KOPT-K1 (cell line): Measurements from ENCODE around the gene EMILIN1.

Source experiments
- H3K27ac ChIP-seq: fragments of 200-600 bp; sonication (generic); 2 replicates; pipeline ENCODE4 v1.5.1; 2016; ENCODE audit warnings: antibody characterized with exemption, mild to moderate bottlenecking, low read depth, low read length; ENCODE audit not compliant: poor library complexity, severe bottlenecking
- H3K36me3 ChIP-seq: fragments of 200-600 bp; sonication (generic); 2 replicates; pipeline ENCODE4 v1.5.1; 2017; ENCODE audit warnings: antibody characterized with exemption, mild to moderate bottlenecking, low read length, moderate library complexity; ENCODE audit not compliant: insufficient read depth
- H3K9me3 ChIP-seq: fragments of 200-600 bp; sonication (generic); 2 replicates; pipeline ENCODE4 v1.5.1; 2017; ENCODE audit warnings: antibody characterized with exemption, low read length, mild to moderate bottlenecking; ENCODE audit not compliant: insufficient read depth, poor library complexity, severe bottlenecking

The EMILIN1 gene

DNA sequence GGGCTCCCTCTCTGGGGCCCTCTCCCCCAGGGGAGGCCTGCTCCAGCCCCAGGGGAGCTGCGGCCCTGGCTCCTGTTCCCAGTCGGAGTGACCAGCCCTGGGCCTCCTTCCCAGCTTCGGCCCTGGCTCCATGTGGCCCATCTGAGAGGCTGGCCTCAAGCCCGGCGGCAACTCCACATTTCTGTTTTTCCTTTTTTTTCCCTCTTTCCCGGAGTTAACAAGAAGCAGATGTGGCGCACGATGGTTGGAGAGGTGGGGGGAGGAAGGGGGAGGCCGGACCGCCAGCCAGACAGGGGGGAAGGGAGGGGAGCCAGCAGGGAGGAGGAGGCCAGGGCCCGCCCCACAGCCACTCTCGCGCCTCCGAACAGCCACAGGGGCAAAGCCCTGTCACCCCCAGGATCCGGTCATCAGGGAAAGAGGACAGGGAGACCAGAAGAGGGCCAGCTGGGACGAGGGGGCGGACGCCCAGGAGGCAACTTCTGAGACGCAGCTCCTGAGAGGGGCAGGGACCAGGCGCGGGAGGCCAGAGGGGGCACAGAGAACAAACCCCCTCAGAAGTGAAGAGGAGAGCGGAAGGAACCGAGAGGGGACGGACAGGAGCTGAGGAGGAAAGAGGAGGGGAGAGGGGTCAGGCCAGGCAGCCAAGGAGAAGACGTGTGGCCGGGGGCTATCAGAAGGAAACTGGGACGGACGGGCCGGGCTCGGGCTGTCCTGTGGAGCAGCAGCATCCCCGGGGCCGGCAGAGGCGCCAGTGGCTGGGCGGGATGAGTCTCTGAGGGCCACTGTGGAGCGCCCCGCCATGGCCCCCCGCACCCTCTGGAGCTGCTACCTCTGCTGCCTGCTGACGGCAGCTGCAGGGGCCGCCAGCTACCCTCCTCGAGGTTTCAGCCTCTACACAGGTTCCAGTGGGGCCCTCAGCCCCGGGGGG lies at the start of gene EMILIN1:
EMILIN1 (plus strand) TSS at position 349 of the 928 bp plus-strand sequence; CDS start at position 800, 451 bp downstream.
- no peak within 1 kb of the TSS for H3K27ac ChIP-seq
- no peaks in the 10 kb centered on the region for H3K9me3 ChIP-seq
- no peaks in the 10 kb centered on the region for H3K36me3 ChIP-seq

DNA sequence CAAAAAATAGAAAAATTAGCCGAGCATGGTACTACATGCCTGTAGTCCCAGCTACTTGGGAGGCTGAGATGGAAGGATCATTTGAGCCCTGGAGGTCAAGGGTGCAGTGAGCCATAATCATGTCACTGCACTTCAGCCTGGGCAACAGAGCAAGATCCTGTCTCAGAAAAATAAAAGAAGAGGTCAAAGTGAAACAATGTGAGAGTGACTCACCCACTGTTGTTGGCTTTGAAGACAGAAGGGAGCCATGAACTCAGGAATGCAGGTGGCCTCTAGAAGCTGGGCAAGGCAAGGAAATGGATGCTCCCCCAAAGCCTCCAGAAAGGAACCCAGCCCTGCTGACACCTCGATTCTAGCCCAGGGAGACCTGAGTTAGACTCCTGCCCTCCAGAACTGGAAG lies 49.4 kb upstream of the EMILIN1 start:
- H3K36me3 ChIP-seq: no peaks in the 10 kb centered on the region
- no peak overlapping the region for H3K27ac ChIP-seq

DNA sequence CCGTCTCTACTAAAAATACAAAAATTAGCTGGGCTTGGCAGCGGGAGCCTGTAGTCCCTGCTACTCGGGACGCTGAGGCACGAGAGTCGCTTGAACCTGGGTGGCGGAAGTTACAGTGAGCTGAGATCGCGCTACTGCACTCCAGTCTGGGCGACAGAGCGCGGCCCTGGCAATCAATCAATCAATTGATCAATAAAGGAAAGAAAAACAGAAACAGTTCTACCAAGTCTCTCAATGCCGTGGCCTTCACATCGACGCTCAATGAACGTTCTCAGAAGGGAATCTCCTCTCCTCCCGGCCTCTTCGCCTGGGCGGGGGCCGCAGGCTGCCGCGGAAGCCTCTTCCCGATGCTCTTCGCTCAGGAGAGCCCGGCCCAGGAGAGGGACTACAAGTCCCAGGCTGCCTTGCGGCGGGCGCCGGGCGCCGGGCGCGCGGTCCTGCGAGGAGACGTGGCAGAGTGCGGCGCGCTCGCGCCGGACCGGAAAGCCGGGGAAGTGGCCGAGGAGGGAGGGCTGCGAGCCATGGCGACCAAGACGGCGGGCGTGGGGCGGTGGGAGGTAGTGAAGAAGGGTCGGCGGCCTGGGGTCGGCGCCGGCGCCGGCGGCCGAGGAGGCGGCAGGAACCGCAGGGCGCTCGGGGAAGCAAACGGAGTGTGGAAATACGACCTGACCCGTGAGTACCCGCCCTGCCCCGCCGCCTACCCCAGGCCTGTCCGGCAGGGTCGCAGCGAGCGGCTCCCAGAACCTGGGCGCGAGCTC lies 45.7 kb upstream of the EMILIN1 start, which contains the start of gene TMEM214:
TMEM214 (plus strand) TSS at position 471 of the 758 bp plus-strand sequence; CDS start at position 522, 51 bp downstream.
- peak within 1 kb of the TSS; percentile 65 for H3K27ac ChIP-seq
- H3K9me3 ChIP-seq: no peaks in the 10 kb centered on the region
- peaks cover 31% of the 10 kb centered on the region for H3K36me3 ChIP-seq

More for the DNA sequence above, 49.4 kb upstream of the EMILIN1 start:
- H3K9me3 ChIP-seq: no peaks in the 10 kb centered on the region

DNA sequence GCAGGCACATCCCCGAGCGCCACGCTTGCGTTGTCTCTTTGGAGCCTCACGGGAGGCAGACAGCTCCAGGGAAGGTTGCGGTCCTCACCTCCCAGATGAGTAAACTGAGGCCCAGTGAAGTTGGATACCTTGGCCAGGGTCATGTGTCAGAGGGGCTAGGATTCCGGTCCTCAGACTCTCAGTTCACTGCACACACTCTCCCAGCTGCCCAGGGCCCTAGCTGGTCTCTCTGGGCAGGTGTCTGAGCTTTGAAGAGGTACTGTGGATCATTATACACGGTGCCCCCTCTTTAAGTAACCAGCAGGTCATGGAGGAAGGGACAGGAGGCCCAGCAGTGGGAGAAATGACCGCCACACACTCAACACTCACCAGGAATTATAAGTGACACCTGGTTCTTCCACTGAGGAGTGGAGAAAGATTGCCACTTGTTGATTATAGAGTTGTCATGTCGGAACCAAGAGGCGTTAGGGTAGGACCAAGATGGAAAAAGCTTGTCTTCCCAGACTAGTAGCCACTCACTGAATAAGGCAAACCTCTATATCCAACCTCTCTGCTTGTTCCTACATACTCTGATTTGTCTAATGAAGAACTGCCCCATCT lies 45.1 kb upstream of the EMILIN1 start:
- peaks cover 38% of the 10 kb centered on the region for H3K36me3 ChIP-seq
- peak overlapping the region; percentile 65 for H3K27ac ChIP-seq
- H3K9me3 ChIP-seq: no peaks in the 10 kb centered on the region

DNA sequence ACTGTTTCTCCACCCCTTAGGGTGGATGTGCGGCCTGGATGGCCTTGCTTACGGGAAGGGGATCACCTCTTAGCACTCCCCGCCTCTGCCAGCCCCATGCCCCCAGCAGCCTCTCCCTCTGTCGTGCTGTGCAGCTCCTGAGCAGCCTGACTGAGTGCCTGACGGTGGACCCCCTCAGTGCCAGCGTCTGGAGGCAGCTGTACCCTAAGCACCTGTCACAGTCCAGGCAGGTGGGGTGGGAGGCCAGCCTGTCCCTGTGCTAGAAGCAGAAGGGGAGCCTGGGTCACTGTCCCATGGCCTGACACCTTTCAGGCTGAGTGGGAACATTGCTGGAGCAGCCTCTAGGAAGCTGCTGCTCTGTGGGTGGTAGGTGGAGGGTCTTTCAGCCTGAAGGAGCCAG lies 40.4 kb upstream of the EMILIN1 start:
- Histone ChIP-seq H3K27ac (no peak overlapping the region), H3K9me3 (no peaks in the 10 kb centered on the region), H3K36me3 (peaks cover 84% of the 10 kb centered on the region)

DNA sequence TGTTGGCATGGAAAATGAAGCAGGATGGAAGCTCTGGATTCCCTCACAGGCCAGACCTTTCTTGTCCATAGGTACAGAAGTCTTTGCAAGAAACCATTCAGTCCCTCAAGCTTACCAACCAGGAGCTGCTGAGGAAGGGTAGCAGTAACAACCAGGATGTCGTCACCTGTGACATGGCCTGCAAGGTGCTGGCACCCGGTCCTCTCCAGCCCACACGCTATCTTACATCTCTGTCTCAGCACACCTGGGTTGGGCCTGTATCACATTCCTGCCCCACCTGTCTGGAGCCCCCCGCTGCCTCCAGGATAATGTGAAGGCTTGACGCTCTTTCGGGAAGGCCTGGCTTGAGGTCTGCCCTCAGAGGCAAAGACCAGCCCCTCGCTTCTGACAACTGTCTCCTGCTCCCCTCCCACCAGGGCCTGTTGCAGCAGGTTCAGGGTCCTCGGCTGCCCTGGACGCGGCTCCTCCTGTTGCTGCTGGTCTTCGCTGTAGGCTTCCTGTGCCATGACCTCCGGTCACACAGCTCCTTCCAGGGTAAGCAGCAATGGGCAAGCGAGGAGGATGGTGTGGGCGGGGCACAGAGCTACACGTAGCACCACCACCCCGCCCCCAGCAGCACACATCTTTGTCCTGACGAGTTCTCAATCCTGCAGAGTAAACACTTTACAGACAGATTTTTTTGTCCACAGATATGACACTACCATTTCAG lies 39.6 kb upstream of the EMILIN1 start:
- H3K9me3 ChIP-seq: no peaks in the 10 kb centered on the region
- H3K27ac ChIP-seq: no peak overlapping the region
- peaks cover 88% of the 10 kb centered on the region for H3K36me3 ChIP-seq

DNA sequence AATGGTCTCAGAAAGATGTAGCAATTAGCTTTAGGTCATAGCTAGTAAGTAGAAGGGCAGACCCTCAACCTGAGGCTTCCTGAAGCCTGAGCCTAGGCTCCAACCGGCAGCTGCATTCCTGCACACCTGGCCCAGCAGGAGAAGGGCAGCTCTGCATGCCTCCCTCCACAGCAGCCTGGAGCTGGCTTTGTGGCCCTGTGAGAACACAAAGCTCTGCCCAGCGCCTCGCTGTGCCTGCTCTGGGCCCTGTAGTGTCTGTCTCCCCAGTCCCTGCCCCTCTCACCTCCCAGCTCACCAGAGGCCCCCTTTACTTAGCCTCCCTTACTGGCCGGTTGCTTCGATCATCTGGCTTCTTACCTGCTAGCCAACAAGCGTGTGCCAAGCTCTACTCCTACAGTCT lies 39.0 kb upstream of the EMILIN1 start:
- Histone ChIP-seq H3K27ac (no peak overlapping the region), H3K9me3 (no peaks in the 10 kb centered on the region), H3K36me3 (peaks cover 88% of the 10 kb centered on the region)

DNA sequence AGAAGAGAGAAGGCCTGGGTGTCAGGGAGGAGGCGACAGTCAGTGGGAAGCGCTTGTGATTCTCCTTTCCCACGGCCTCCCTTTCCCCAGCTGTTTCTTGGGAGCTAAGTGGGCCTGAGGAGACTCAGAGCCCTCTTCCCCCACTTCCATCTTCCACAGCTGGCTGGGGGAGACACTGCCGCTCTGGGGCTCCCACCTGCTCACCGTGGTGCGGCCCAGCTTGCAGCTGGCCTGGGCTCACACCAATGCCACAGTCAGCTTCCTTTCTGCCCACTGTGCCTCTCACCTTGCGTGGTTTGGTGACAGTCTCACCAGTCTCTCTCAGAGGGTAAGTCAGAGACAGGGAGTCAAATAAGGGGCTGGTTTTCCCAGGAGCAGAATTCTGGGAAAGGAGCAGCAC lies 38.5 kb upstream of the EMILIN1 start:
- Histone ChIP-seq H3K27ac (no peak overlapping the region), H3K36me3 (peaks cover 85% of the 10 kb centered on the region), H3K9me3 (no peaks in the 10 kb centered on the region)

DNA sequence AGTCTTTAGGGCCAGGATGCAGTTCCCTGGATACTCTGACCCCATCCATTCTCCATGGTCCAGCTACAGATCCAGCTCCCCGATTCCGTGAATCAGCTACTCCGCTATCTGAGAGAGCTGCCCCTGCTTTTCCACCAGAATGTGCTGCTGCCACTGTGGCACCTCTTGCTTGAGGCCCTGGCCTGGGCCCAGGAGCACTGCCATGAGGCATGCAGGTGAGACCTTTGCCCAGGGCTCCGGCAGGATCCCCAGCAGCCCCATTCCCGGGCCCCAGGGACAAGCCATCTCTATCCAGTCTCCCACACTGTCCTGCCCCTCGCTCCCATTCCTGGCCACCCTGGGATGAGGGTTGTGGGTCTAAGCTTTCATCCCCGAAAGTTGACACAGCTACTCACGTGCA lies 38.1 kb upstream of the EMILIN1 start:
- no peak overlapping the region for H3K27ac ChIP-seq
- H3K36me3 ChIP-seq: peaks cover 81% of the 10 kb centered on the region
- no peaks in the 10 kb centered on the region for H3K9me3 ChIP-seq

DNA sequence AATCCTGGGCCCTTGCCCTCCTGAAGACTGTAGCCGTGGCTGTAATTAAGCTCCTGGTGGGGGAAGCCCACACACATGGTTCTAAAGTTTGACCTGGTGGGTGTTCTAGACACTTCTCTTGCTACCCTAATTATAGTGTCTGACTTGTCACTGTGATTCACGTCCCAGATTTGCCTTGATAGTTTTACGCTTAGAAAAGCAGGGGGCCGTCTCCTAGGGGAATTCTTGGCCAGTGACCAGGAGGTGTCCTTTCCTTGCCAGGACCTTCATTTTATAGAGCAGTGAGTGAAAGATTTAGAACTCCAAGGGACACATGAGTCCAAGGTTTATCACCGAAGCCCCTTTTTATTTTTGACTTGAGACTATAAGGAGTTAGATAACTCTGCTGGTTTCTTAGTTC lies 36.7 kb upstream of the EMILIN1 start:
- H3K36me3 ChIP-seq: peaks cover 67% of the 10 kb centered on the region
- H3K27ac ChIP-seq: no peak overlapping the region
- no peaks in the 10 kb centered on the region for H3K9me3 ChIP-seq

DNA sequence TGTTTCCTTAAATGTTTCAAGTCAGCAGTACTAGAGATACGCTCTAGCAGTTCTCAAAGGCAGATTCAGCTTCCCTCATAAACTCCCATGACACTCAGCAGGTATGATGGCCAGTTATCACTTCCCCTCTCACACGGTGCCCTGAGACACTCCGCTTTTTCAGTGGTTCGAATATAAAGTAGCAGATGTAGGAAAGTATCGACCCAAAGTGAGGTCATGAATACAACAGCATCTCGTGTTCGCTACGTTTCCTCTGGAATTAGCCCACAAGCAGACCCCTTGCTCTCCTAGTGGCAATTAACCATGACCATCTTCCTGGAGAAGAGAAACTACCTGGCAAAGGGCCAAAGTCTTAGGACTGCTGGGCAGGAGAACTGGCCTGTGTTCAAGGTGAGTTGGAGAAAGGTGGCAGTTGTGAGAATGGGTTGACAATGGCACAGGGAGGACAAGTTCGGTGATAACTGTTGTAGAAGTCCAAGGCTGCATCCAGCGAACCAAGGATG lies 36.2 kb upstream of the EMILIN1 start:
- H3K36me3 ChIP-seq: peaks cover 62% of the 10 kb centered on the region
- H3K27ac ChIP-seq: no peak overlapping the region
- no peaks in the 10 kb centered on the region for H3K9me3 ChIP-seq

DNA sequence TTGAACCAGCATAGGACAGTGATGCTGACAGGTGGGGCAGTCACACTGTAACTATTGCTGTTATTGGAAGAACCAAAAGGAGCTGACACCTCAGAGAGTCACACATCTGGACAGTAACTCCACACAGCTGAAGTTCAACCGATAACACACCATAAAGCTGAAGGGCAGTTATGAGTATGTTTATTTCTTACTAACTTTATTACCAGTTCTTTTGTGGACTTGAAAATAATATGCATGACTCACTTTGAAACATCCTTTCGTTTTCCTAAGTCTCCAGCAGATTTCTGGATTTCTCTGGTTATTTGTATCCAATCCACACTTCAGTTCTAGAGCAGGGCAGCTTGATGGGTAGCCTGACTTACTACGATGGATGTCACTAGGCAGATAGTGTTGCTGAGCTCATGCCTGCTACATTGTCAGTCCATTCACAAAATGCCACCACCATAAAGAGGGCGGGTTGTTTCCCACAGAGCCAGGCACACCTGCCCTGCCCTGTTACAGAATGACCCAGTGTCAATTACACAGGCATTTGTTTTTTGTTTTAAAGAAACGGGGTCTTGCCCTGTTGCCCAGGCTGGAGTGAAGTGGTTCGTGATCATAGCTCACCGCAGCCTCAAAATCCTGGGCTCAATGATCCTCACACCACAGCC lies 35.3 kb upstream of the EMILIN1 start:
- Histone ChIP-seq H3K27ac (no peak overlapping the region), H3K36me3 (peaks cover 53% of the 10 kb centered on the region), H3K9me3 (no peaks in the 10 kb centered on the region)

DNA sequence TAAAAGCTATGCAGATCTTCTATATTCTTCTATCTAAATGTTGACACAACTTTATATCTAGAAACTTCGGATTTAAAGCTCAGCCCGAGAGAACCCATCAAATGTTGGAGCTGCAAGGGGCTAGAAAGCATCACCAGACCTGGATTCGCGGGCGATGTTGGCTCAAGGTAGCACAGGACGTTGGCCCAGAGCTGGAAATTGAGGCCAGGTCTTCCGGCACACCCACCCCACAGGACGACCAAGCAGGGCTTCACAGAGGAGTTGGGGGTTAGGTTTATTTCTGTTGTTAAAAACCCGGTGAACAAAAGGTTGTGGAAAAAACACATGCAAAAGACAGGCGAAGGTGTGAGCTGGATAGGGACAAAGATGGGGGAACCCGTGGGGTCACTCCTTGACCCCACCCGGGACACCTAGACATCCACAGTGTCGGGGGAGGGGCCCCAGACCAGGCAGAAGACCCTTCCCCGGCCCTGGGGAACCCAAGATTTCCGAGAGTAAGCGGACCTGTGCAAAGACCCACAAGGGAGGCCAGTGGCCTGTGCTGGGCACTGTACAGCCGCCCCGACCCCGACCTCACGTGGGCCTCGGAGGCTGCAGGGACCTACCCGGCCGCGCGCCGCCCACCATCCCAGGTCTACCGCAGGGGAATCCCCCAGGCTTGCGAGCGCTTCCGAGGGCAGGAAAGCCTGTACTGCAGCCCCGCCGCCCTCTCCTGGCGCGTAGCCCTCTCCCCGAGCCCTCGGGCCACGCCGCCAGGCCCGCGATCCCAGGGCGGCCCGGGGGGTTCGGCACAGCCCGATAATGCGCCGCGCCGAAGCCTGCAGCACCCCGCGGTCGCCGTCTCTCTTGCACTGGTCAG lies 28.8 kb upstream of the EMILIN1 start:
- peak overlapping the region; percentile 88 for H3K27ac ChIP-seq
- peaks cover 15% of the 10 kb centered on the region for H3K36me3 ChIP-seq
- no peaks in the 10 kb centered on the region for H3K9me3 ChIP-seq
